Effector CD8-positive, alpha-beta T cell (primary cell): ENCODE results near the gene APRT.
"Not testable (repeated sequence)": the region's sequence is repeated elsewhere in the genome, so short reads cannot be mapped to it uniquely, and the experiment has no call there.

Experiments
- DNase-seq: peaks from one replicate; lab custom pipeline; 2025; lab: John Stamatoyannopoulos, UW

Gene APRT

GRCh38 chr16:88842308-88842756, 30.6 kb upstream of the APRT start:
- no peak for DNase-seq

GRCh38 chr16:88841521-88842307, 30.0 kb upstream of the APRT start:
- DNase-seq, result no peak

DNA sequence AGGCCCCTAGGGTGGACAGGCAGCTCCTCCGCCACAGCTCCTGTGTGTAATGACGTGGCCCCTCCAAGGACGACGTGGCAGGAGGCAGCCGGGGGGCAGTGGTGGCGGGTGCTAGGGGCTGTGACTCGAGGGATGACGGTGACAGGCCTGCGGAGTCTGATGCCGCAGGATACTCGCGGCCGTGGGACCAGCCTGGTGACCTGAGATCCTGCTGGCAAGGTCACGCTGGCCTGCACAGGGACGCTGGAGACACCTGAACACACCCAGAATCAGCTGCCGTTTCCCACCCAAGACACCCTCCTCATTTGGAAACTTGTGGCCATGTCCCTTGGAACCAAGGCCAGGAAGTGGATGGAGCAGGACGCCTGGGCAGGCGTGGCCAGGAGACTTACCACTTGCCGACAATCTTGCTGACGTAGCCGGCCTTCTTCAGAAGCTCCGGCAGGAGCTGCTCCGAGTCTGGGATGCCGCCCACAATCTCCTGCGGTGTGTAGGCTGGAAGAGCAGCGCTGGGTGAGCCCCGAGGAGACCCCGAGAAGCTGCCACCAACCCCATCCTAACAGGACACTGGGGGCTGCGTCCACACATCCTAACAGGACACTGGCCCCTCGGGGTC, 29.0 kb upstream of the APRT start:
- DNase-seq, result no peak

GRCh38 chr16:88839745-88840599, 28.2 kb upstream of the APRT start:
- DNase-seq, result no peak

GRCh38 chr16:88839026-88839529, 27.4 kb upstream of the APRT start:
- DNase-seq, result no peak

GRCh38 chr16:88838566-88838965, 26.8 kb upstream of the APRT start:
- DNase-seq, result no peak

DNA sequence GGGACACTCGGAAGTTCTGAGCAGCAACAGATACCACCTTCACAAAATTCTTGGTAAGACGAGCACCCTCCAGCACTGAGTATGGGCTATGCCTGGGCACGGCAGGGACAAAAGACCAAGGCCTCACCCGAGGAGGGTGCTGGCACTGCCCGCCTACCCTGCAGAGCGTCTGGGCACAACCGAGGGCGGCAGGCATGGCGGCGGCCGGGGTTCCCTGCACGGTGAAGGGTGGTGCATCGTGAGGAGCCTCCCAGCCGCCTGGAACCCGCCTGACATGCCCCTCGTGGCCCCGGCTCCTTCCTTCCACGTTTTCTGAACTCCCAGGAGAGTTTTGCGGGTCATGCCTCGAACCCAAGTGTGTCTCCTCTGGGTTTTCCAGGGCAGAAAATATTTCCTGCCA, 26.1 kb upstream of the APRT start:
- DNase-seq, result no peak

DNA sequence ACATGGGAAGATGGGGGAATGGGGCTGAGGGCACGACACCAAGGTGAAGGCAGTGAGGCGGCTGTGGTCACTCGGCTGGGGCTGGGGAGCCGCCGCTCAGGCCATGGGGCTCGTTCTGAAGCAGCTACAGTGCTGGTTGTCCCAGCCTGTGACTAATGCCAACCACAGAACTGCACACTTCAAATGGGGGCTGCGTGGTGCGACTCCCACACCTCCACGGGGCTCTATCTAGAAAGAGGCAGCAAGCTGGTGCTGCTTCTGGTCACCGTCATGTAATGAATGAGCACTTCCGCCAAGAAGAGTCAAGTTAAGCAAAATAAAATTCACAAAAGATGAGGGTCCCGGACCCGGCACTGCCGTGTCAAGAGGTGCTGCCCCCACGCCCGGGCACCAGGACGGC, 25.1 kb upstream of the APRT start:
- DNase-seq, result no peak

DNA sequence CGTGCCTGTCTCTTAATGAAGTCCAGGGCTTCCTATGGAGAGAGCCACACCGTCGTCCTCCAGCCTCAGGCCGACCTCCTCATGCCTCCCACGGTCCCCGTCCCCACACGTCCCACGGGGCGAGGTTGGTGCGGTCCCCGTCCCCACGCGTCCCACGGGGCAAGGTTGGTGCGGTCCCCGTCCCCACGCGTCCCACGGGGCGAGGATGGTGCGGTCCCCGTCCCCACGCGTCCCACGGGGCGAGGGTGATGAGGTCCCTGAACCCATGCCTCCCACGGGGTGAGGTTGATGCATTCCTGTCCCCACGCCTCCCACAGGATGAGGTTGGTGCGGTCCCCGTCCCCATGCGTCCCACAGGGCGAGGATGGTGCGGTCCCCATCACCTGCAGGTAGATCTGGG, 24.1 kb upstream of the APRT start:
- no peak for DNase-seq

DNA sequence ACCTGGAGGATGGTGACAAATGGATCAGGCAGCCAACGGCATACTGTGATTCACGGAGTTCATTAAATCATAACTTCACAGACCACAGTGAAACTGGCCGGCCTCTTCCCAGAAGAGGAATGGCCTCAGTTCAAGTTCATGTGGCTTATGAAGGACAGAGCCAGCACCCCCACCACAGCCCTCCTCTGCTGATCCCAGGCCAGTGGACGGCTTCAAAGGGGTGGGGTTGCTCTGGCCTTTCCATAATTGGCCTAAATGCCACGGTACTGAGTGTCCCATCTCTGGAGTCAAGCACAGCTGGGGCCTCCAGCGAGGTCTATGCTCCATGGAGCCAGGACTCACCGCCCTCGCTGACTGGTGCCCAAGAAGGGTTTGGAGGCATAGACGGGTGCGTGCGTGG, 23.7 kb upstream of the APRT start:
- no peak for DNase-seq

GRCh38 chr16:88834670-88835069, 22.9 kb upstream of the APRT start:
- no peak for DNase-seq

GRCh38 chr16:88833086-88833485, 21.4 kb upstream of the APRT start:
- no peak for DNase-seq

GRCh38 chr16:88831838-88832237, 20.1 kb upstream of the APRT start:
- DNase-seq, result no peak

GRCh38 chr16:88830783-88831182, 19.1 kb upstream of the APRT start:
- DNase-seq, result no peak

DNA sequence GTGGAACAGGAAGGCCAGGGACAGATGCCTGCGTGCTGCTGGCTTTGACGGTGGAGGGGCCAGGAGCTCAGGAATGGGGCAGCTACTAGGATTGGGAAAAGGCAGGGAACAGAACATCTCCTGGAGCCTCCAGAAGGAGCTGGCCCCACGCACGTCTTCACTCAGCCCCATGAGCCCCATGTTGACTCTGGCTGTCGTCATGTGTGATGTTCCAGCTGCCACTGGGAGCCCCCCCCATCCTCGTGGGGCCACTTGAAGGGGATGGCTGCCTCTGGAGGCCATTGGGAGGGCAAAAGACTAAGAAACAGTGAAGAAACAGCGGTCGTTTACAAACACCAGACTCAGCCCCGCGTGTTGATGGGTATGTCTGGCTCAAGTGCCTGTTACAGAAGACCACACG, 18.5 kb upstream of the APRT start:
- DNase-seq, result no peak

DNA sequence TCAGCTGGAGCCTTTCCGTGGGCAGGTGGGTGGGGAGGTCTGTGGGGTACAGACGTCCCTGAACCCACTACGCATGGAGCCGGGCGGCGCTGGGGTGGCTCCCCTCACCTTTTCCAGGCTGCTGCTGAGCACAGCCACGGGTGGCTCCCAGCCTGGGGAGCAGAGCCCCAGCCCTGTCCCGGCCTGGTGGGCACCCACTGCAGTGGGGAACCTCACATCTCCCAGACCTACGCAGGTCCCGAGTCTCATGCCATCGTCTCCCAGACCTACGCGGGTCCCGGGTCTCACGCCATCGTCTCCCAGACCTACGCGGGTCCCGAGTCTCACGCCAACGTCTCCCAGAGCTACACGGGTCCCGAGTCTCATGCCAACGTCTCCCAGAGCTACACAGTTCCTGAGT, 17.0 kb upstream of the APRT start:
- no peak for DNase-seq

DNA sequence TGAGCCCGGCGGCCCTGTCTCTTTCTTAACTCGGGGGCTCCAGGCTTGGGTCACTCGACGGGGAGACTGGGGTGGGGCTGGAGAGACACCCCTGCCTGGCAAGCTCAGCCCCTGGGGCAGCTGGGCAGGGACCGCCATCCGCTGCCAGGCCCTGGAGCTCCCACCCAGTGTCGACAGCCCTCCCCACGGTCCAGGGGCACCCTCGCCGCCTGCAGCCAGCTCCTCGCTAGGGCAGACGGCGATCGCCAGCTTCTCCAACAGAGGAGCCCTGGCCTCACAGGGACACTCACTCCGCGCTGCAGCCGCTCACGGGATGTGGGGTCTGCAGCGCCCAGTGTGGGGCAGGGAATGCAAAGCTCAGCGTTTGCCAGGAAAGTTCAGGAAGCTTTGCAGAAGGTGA, 16.0 kb upstream of the APRT start:
- no peak for DNase-seq

- DNase-seq, result no peak
Measured at GRCh38 chr16:88826070-88826840, 14.5 kb upstream of the APRT start.

DNA sequence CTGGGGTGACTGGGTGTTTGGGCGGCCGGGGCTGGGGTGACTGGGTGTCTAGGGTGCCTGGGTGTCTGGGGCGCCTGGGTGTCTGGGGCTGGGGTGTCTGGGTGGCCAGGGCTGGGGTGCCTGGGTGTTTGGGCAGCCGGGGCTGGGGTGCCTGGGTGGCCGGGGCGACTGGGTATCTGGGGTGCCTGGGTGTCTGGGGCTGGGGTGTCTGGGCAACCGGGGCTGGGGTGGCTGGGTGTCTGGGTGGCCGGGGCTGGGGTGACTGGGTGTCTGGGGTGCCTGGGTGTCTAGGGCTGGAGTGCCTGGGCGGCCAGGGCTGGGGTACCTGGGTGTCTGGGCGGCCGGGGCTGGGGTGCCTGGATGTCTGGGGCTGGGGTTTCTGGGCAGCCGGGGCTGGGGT, 13.4 kb upstream of the APRT start:
- DNase-seq, result no peak

GRCh38 chr16:88824256-88825077, 12.7 kb upstream of the APRT start:
- no peak for DNase-seq

GRCh38 chr16:88823646-88824045, 11.9 kb upstream of the APRT start:
- DNase-seq, result not testable (repeated sequence)
